Peyer's patch (tissue), 4 donors: ENCODE data around the gene SLC39A5. TPM values are rescaled to one million over a fixed set of nuclear protein-coding genes. Genes with fewer than 3 reads are reported as not detected.

Experiments used
- DNase-seq, 3 donors: peaks; one replicate each; pipeline ENCODE4 v3.0.0-alpha.2; 2017 to 2019
- H3K27ac ChIP-seq, 4 donors: fragments of 200-600 bp; sonication (generic); one replicate each; pipeline ENCODE4 v1.5.1; 2016 to 2019
- H3K27me3 ChIP-seq, 2 donors: fragments of 200-600 bp; sonication (generic); one replicate each; pipeline ENCODE4 v1.5.1; 2019
- H3K36me3 ChIP-seq, 3 donors: fragments of 200-600 bp; sonication (generic); one replicate each; pipeline ENCODE4 v1.5.1; 2016 to 2019
- H3K4me1 ChIP-seq, 4 donors: fragments of 200-600 bp; sonication (generic); one replicate each; pipeline ENCODE4 v1.5.1; 2016 to 2019
- H3K4me3 ChIP-seq, 4 donors: fragments of 200-600 bp; sonication (generic); 1 replicate in 3 of 4; 2 replicates in 1 of 4; pipeline ENCODE4 v1.5.1; 2016 to 2019; ENCODE audit warnings: mild to moderate bottlenecking in 1 of 4
- H3K9me3 ChIP-seq, 4 donors: fragments of 200-600 bp; sonication (generic); one replicate each; pipeline ENCODE4 v1.5.1; 2016 to 2019; ENCODE audit warnings: mild to moderate bottlenecking in 1 of 4
- CTCF ChIP-seq, 6 experiments: fragments of 450-650 bp in 4 of 6; fragments of 200-600 bp in 2 of 6; sonication (generic) in 1 of 6; IDR thresholded peaks; one replicate each; pipeline ENCODE4 v1.5.1; 2017 to 2019; ENCODE audit warnings: antibody characterized with exemption in 6 of 6, mild to moderate bottlenecking in 3 of 6, moderate library complexity in 1 of 6
- POLR2A ChIP-seq, 2 donors: fragments of 450-650 bp; IDR thresholded peaks; one replicate each; pipeline ENCODE4 v1.5.1; 2017; ENCODE audit warnings: antibody characterized with exemption in 2 of 2, mild to moderate bottlenecking in 2 of 2, moderate library complexity in 2 of 2
- total RNA-seq, 4 donors: library from RNA; depleted of rRNA; stranded (reverse); fragments of >200 nt; gene quantifications; one replicate each; pipeline ENCODE4 v1.1.0, GENCODE V29; 2016

The SLC39A5 gene
- total RNA-seq, 4 donors from 2014 or later: 96.6 to 950 (median 626) TPM

DNA sequence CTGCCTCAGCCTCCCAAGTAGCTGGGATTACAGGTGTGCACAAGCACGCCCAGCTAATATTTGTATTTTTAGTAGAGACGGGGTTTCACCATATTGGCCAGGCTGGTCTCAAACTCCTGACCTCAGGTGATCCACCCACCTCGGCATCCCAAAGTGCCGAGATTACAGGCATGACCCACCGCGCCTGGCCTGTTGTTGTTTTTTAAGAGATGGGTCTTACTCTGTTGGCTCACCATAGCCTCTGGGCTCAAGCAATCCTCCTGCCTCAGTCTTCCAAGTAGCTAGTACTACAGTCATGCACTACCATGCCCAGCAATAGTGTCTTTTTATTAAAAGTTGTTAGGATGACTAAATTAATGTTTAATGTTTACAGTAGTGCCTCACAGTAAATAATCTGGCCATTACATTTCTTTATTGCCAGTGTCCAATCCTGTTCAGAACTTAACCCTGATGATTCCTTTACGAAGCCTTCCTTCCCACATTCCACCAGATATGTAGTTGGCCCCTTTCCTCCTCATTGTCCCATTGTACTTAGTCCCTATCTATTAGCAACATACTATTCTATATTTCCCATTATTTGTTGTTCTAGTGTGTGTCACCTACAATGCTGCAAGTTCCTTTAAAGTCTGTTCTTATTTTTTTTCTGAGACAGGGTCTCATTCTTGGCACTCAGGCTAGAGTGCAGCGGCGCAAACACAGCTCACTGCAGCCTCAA, 31.8 kb upstream of the SLC39A5 start:
- DNase-seq: no peak
- TF ChIP-seq POLR2A (IDR thresholded peaks at IDR 0.05): no peak
- no peak for TF ChIP-seq CTCF (IDR thresholded peaks at IDR 0.05)

DNA sequence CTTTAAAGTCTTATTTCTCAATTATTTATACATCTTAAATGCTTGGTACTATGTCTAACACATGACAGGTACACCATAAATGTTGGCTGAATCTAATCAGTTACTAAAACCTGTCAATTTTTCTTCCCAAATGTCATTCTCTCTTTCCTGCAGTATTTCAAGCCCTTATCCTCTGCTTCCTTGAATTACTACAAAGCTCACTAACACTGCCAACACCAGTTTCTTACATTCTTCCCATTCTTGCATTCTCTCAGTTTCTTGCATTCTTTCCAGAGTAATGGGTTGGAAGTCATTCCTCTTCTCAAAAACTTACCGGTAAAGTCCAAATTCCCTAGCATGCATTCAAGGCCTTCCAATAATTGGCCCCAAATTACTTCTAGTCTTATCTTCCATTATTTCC, 31.0 kb upstream of the SLC39A5 start:
- no peaks in the 10 kb centered on the region for H3K36me3 ChIP-seq
- no peak overlapping the region for H3K4me3 ChIP-seq
- H3K27ac ChIP-seq: no peak overlapping the region
- TF ChIP-seq CTCF (IDR thresholded peaks at IDR 0.05) (no peak), POLR2A (IDR thresholded peaks at IDR 0.05) (no peak)
- no peak for DNase-seq
- peaks cover 0 to 6% (median 0%) of the 10 kb centered on the region in 4 donors for H3K4me1 ChIP-seq
- H3K27me3 ChIP-seq: no peaks in the 10 kb centered on the region
- no peaks in the 10 kb centered on the region for H3K9me3 ChIP-seq

More for the DNA sequence above, 31.8 kb upstream of the SLC39A5 start:
- Histone ChIP-seq H3K4me1 (peaks cover 0 to 6% (median 0%) of the 10 kb centered on the region in 4 donors), H3K9me3 (no peaks in the 10 kb centered on the region), H3K27me3 (no peaks in the 10 kb centered on the region), H3K27ac (peak overlapping the region in 1 of 4 donors; percentile 39), H3K4me3 (no peak overlapping the region), H3K36me3 (no peaks in the 10 kb centered on the region)

GRCh38 chr12:56202366-56202765, 27.5 kb upstream of the SLC39A5 start:
- H3K9me3 ChIP-seq: no peaks in the 10 kb centered on the region
- TF ChIP-seq CTCF (IDR thresholded peaks at IDR 0.05) (no peak), POLR2A (IDR thresholded peaks at IDR 0.05) (no peak)
- H3K4me3 ChIP-seq: no peak overlapping the region
- H3K27ac ChIP-seq: no peak overlapping the region
- H3K4me1 ChIP-seq: peaks cover 0 to 6% (median 0%) of the 10 kb centered on the region in 4 donors
- DNase-seq: no peak
- peaks cover 0 to 31% (median 3%) of the 10 kb centered on the region in 3 donors for H3K36me3 ChIP-seq
- no peaks in the 10 kb centered on the region for H3K27me3 ChIP-seq

- H3K9me3 ChIP-seq: no peaks in the 10 kb centered on the region
- TF ChIP-seq CTCF (IDR thresholded peaks at IDR 0.05): no peak
- TF ChIP-seq POLR2A (IDR thresholded peaks at IDR 0.05): no peak
- H3K27me3 ChIP-seq: no peaks in the 10 kb centered on the region
- H3K27ac ChIP-seq: no peak overlapping the region
- DNase-seq: no peak
- peaks cover 0 to 6% (median 0%) of the 10 kb centered on the region in 4 donors for H3K4me1 ChIP-seq
- peaks cover 0 to 35% (median 5%) of the 10 kb centered on the region in 3 donors for H3K36me3 ChIP-seq
- H3K4me3 ChIP-seq: no peak overlapping the region
Measured at GRCh38 chr12:56202838-56203237, 27.0 kb upstream of the SLC39A5 start.

DNA sequence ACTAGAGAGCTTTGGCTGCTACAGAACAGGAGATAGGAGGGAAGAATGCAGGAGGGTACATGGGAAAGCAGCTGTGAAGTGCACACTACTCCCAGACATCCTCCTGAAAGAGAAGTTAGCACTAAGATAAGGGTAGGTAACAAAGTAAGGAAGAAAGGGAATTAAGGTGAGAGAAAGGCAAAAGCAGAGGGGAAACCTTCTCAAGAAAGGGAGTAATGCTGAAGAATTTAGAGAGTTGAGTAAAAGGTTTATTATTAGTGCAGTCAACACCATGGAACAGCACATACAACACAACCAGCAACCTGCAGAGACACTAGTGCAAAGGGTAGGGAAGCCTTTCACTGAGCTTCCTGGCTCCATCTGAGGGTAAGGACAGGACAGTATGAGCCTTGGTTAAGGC, 25.6 kb upstream of the SLC39A5 start:
- Histone ChIP-seq H3K36me3 (peaks cover 0 to 50% (median 5%) of the 10 kb centered on the region in 3 donors), H3K4me1 (peaks cover 0 to 6% (median 0%) of the 10 kb centered on the region in 4 donors), H3K27me3 (no peaks in the 10 kb centered on the region), H3K9me3 (no peaks in the 10 kb centered on the region), H3K4me3 (no peak overlapping the region), H3K27ac (no peak overlapping the region)
- TF ChIP-seq CTCF (IDR thresholded peaks at IDR 0.05): no peak
- no peak for TF ChIP-seq POLR2A (IDR thresholded peaks at IDR 0.05)
- no peak for DNase-seq
